ENCODE results near the gene NUTM2E.
"Not testable (repeated sequence)": the region's sequence is repeated elsewhere in the genome, so short reads cannot be mapped to it uniquely, and the experiment has no call there.

The NUTM2E gene

DNA sequence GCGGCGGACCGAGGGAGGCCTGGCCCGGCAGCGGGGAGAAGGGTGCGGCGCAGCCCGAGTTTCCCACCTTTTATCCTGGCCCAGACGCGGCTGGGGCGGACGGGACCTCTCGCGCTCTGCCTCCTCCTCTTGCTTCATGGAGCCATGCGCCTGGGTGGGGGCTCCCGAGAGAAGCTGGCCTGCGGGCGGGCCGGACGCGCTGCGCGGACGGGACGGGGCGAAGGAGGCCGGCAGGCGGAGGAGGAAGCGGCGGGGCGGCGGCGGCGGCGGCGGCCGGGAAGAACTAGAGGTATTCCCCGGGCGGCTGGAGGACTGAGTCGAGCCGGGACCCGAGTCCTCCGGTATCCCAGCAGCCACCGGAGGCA, 426 bp upstream of the NUTM2E start:
- H3K4me3 ChIP-seq, result peak overlapping the region; percentile 27
- H3K27me3 ChIP-seq (ENCODE audit: low read depth); H3K4me1 ChIP-seq; H3K9me3 ChIP-seq; in situ Hi-C loops (cut with MboI; ENCODE audit: low sequenced_read_pairs); H3K36me3 ChIP-seq (replicated peaks): not testable (repeated sequence)
- DNase-seq (ENCODE audit: low spot score in 2 of 2), result peak in 1 of 2 experiments; percentile 17

DNA sequence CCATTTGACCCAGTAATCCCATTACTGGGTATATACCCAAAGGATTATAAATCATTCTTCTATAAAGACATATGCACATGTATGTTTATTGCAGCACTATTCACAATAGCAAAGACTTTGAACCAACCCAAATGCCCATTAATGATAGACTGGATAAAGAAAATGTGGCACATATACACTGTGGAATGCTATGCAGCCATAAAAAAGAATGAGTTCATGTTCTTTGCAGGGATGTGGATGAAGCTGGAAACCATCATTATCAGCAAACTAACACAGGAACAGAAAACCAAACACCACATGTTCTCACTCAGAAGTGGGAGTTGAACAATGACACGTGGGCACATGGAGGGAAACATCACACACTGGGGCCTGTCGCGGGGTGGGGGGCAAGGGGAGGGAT, 7.3 kb downstream of the NUTM2E start:
- H3K27me3 ChIP-seq (ENCODE audit: low read depth); in situ Hi-C loops (cut with MboI; ENCODE audit: low sequenced_read_pairs); H3K4me3 ChIP-seq; H3K9me3 ChIP-seq; H3K36me3 ChIP-seq (replicated peaks); DNase-seq (ENCODE audit: low spot score in 2 of 2); H3K4me1 ChIP-seq: not testable (repeated sequence)

DNA sequence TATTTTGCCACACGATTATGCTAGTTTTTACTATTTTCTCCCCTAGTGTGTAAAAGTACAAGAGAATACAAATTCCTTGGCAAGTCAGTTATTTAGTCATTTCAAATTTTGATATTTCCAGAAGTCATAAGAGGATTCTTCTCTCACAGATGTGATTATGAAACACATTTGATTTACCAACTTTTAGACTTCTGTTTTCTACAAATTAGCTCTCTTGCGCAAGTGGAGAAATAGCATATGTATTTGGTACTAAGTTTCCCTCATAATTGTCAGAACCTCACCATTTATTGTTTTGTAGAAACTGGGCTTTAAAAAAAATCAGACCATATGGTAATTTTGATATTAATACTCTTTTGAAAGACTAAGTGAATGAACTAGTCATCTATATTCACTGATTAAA, 9.4 kb downstream of the NUTM2E start:
- H3K27me3 ChIP-seq (ENCODE audit: low read depth); H3K4me3 ChIP-seq; H3K9me3 ChIP-seq; in situ Hi-C loops (cut with MboI; ENCODE audit: low sequenced_read_pairs); H3K4me1 ChIP-seq; H3K36me3 ChIP-seq (replicated peaks); DNase-seq (ENCODE audit: low spot score in 2 of 2): not testable (repeated sequence)

DNA sequence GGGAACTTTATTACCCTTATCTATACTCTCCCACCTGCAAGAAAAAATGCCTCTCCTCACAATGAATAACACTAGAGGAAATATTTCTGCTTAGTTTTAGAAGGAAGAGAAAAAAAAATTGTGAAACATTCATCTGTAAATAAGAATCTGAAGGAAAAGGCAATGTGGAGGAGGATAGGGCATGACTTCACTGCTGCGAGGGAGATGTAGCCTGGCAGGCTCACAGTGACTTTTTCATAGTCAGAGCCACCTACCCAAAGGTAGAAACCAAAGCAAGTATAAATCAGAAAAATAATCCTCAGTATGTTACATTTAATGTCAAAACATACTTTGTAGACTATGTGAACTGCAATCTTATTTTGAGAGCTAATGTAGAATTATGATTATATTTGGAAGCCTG, 10.4 kb downstream of the NUTM2E start:
- H3K36me3 ChIP-seq (replicated peaks); H3K27me3 ChIP-seq (ENCODE audit: low read depth); H3K4me1 ChIP-seq; H3K4me3 ChIP-seq; H3K9me3 ChIP-seq; in situ Hi-C loops (cut with MboI; ENCODE audit: low sequenced_read_pairs); DNase-seq (ENCODE audit: low spot score in 2 of 2): not testable (repeated sequence)

DNA sequence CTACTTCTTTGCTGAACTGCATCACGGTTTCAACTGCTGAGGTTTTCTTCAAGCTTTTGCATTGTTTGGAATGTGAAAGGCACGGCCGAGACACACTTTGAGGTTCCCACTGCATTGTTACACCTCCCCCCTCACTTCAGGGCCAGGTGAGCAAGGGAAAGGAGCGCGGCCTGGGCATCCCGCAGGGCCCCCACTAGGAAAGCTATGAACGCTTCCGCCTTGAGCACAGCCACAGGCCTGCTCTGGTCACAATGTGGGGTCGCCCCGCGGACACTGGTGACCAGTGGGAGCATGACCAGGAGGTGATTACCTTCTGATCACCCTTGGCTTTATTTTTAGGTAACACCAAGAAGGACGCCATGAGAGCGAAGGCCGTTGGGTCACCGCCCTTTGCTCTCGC, 11.9 kb downstream of the NUTM2E start:
- H3K36me3 ChIP-seq (replicated peaks); H3K27me3 ChIP-seq (ENCODE audit: low read depth); H3K4me3 ChIP-seq; H3K9me3 ChIP-seq; DNase-seq (ENCODE audit: low spot score in 2 of 2); in situ Hi-C loops (cut with MboI; ENCODE audit: low sequenced_read_pairs); H3K4me1 ChIP-seq: not testable (repeated sequence)

DNA sequence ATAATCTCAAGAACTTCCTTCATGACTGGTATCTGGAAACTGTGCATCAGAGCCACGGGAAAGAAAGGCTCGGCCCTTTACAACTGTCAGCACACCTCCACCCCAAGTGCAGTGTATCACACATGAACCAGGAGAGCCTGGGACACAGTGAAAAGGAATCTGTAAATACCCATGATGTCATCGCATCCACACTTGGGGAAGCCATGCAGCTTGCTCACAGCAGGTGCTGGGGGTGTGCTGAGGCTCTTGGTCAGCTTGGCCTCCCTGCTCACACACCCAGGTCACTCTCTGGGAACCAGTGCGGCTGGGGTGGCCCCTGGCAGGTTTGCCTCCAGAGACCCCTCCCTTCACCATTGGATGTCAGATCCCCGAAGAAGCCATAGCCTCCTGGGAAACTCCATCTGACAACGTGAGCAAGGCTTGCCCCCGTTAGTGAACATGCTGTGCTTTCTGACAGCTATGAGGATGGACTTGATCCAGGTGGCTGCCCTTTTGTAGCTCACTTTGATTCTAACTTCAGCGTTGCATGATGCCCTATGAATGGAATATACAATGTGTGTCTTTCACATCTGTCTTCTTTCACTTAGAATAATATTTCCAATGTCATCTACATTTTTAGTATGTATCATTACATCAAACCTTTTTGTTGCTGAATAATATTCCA, 26.8 kb downstream of the NUTM2E start:
- DNase-seq (ENCODE audit: low spot score in 2 of 2); in situ Hi-C loops (cut with MboI; ENCODE audit: low sequenced_read_pairs); H3K9me3 ChIP-seq; H3K4me1 ChIP-seq; H3K4me3 ChIP-seq; H3K36me3 ChIP-seq (replicated peaks); H3K27me3 ChIP-seq (ENCODE audit: low read depth): not testable (repeated sequence)

DNA sequence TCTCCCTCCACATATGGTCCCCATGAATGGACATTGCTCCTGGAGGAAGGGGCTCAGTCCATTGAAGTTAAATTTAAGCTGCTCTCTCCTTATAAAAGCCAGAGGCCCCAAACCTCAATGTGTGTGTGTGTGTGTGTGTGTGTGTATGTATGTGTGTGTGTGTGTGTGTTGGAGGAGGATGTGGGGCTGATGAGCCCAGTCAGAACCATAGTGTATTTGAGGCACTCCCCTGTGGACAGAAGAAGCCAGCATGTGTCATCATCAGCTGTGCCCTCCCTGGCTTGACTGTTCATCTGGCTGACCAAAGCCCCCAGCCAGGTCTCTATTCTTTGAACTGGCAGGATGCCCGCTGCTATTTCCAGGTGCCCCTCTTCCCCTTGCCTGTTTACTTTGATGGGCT, 35.7 kb downstream of the NUTM2E start:
- H3K36me3 ChIP-seq (replicated peaks); DNase-seq (ENCODE audit: low spot score in 2 of 2); in situ Hi-C loops (cut with MboI; ENCODE audit: low sequenced_read_pairs); H3K9me3 ChIP-seq; H3K4me3 ChIP-seq; H3K27me3 ChIP-seq (ENCODE audit: low read depth); H3K4me1 ChIP-seq: not testable (repeated sequence)

DNA sequence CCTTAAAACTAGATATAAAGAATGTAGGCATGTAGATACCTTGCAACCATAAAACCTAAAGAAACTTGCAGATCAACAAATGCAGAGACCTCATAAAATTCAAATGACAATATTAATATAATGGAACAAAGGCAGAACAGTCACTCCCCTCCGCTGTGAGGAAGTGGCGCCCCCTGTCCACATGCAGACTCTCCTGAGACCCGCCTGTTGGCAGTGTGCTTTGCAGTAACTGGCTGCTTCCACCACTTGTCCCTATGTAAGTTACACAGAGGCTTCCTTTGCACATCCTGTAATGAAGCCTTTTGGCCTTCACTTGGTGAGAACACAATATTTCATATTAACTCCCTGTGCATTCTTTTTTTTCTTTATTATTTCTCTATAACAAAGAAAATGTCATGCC, 36.3 kb downstream of the NUTM2E start:
- H3K4me1 ChIP-seq; H3K4me3 ChIP-seq; H3K36me3 ChIP-seq (replicated peaks); H3K27me3 ChIP-seq (ENCODE audit: low read depth); DNase-seq (ENCODE audit: low spot score in 2 of 2); in situ Hi-C loops (cut with MboI; ENCODE audit: low sequenced_read_pairs); H3K9me3 ChIP-seq: not testable (repeated sequence)

DNA sequence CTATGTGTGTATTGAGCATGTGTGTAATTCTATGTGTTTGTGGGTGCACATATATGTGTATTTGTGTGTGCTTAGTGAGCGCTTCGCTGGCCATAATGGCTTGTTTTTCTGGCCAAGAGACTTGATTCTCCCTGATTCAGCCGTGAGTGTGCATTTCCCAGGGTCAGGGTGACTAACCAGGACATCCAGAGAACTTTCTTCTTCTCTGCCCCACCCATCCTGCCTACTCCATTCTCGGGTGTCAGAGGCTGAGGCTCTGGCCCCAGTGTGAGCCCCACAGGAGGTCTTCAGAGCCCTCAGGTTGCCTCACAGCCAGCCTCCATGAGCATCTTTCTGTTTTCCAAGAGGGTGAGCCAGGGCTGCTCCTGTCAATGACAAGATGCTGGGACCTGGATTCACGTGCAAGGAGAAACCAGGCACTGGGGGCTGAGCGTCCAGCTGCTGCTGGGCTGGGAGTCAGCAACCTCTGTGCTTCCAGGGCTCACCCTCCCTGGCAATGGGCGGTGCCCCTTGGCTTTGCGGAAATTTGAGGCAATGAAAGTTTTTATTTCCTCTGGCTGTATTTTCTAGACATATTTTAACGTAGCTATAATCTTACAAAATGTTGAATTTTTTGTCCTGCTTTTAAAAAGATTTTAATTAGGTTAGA, 40.5 kb downstream of the NUTM2E start:
- DNase-seq (ENCODE audit: low spot score in 2 of 2); H3K4me3 ChIP-seq; H3K36me3 ChIP-seq (replicated peaks); in situ Hi-C loops (cut with MboI; ENCODE audit: low sequenced_read_pairs); H3K27me3 ChIP-seq (ENCODE audit: low read depth); H3K9me3 ChIP-seq; H3K4me1 ChIP-seq: not testable (repeated sequence)

DNA sequence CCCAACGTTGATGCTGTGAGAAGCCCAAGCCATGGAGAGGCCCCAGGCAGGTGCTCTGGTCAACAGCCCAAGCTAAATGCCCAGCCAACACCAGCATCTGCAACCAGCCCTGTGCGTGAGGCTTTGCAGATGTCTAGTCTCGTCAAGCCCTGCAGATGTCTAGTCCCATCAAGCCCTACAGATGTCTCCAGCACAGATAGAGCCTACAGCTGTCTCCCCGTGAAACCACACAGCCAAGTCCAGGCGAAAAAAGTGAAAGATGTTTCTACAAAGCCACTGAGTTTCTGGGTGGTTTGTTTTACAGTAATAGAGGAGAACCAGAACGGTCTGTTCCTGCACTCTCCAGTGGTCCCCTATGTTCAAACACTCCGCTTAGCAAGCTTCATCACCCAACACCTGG, 41.5 kb downstream of the NUTM2E start:
- H3K4me3 ChIP-seq; H3K27me3 ChIP-seq (ENCODE audit: low read depth); DNase-seq (ENCODE audit: low spot score in 2 of 2); H3K9me3 ChIP-seq; H3K4me1 ChIP-seq; in situ Hi-C loops (cut with MboI; ENCODE audit: low sequenced_read_pairs); H3K36me3 ChIP-seq (replicated peaks): not testable (repeated sequence)

DNA sequence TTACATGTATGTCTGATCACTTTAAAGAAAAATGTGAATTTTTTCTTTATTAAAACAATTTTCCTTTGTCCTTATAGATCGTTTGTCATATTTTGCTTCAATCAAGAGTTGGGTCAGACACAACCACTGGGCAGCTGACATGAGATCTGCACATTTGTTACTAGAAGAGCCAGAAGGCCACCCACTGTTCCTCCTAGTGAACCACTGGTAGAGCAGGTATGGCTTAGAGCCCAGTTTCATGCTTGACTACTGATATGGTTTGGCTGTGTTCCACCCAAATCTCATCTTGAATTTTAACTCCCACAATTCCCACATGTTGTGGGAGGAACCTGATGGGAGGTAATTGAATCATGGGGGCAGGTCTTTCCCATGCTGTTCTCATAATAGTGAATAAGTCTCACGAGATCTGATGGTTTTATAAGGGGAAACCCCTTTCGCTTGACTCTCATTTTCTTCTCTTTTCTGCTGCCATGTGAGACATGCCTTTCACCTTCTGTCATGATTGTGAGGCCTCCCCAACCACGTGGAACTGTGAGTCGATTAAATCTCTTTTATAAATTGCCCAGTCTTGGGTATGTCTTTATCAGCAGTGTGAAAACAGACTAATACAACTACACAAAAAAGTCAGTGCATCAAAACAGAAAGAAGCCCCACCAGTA, 43.0 kb downstream of the NUTM2E start:
- in situ Hi-C loops (cut with MboI; ENCODE audit: low sequenced_read_pairs); H3K36me3 ChIP-seq (replicated peaks); H3K9me3 ChIP-seq; H3K4me3 ChIP-seq; H3K27me3 ChIP-seq (ENCODE audit: low read depth); H3K4me1 ChIP-seq; DNase-seq (ENCODE audit: low spot score in 2 of 2): not testable (repeated sequence)

DNA sequence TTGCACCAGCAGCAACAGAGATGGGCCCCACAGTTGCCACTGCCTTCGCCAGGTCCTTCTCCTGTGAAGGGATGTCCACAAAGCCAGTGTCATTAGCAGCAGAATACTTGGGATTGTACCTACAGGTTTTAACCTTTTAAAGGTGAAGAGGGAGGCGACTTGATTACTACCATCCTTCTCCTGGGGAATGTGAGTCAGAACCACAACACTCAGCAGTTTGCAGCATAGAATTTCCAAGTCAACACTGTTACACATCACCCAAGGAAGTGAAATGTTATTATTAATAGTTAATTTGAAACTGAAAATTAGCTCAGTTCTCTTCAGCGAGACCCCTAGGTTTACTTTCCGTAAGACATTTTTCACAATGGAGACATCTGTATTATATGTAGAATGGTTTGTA, 45.2 kb downstream of the NUTM2E start:
- H3K4me3 ChIP-seq; H3K36me3 ChIP-seq (replicated peaks); H3K27me3 ChIP-seq (ENCODE audit: low read depth); H3K9me3 ChIP-seq; H3K4me1 ChIP-seq; in situ Hi-C loops (cut with MboI; ENCODE audit: low sequenced_read_pairs); DNase-seq (ENCODE audit: low spot score in 2 of 2): not testable (repeated sequence)
